Lower lobe of right lung (tissue), 2 donors: ENCODE results near the gene ADAMTS12. TPM values are rescaled to one million over a fixed set of nuclear protein-coding genes. Genes with fewer than 3 reads are reported as not detected.

Experiments
- ATAC-seq, 2 donors: fragments of 200-7000 bp; cut with Tn5 transposase; one replicate each; pipeline ENCODE4 v1.9.1; 2020 to 2022; ENCODE audit warnings: mild to moderate bottlenecking in 2 of 2, moderate library complexity in 2 of 2
- DNase-seq: peaks from one replicate; pipeline ENCODE4 v3.0.0-alpha.2; 2020
- H3K27ac ChIP-seq: fragments of 200-600 bp; one replicate; pipeline ENCODE4 v1.8.0; 2022
- H3K27me3 ChIP-seq: fragments of 200-600 bp; one replicate; pipeline ENCODE4 v1.8.0; 2022; ENCODE audit warnings: low read depth
- H3K36me3 ChIP-seq: fragments of 200-600 bp; one replicate; pipeline ENCODE4 v1.8.0; 2022; ENCODE audit warnings: mild to moderate bottlenecking
- H3K4me1 ChIP-seq: fragments of 200-600 bp; one replicate; pipeline ENCODE4 v1.8.0; 2022
- H3K4me3 ChIP-seq: fragments of 200-600 bp; one replicate; pipeline ENCODE4 v1.8.0; 2022; ENCODE audit warnings: mild to moderate bottlenecking
- H3K9me3 ChIP-seq: fragments of 200-600 bp; one replicate; pipeline ENCODE4 v1.8.0; 2022
- CTCF ChIP-seq: fragments of 200-600 bp; IDR thresholded peaks from one replicate; pipeline ENCODE4 v1.8.0; 2022; ENCODE audit warnings: antibody characterized with exemption, mild to moderate bottlenecking
- intact Hi-C: fragments of 100-400 bp; cut with DNase I; formaldehyde crosslinking; loops from one replicate; pipeline ENCODE4 v1.11.0; 2022
- total RNA-seq: library from RNA; stranded (reverse); fragmentation: NEBNext Ultra II Directional; extraction: Animal tissue kit (Norgen Biotek cat#: 25700); gene quantifications from one replicate; pipeline ENCODE4 v1.2.1, GENCODE V29; 2021
- donor health status: DM: no; HTN: yes; CAD: no; lungs with severe emphysema.

ADAMTS12 gene
- total RNA-seq, 1 donor from 2014 or later: 7.6 TPM

DNA sequence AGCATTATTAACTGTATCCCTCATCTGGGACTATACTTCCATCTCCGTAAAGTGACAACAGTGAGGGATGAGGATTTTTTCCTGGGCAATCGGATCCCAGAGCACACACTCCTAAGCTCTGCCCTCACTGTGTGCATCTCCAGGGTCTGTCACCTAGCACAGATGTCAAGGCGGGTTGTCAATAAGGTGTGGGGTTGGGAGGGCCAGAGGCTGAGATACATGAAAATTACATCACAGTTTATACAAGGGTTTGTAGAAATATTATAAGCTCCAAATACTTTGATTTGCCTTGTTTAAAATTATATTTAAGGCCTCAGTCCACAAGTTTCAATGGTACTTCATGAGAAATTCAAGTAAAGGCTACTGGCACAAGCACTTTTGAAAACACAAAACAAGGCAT lies 4.5 kb downstream of the ADAMTS12 start:
- Histone ChIP-seq H3K27me3 (peaks cover 21% of the 10 kb centered on the region), H3K4me3 (no peak overlapping the region), H3K27ac (no peak overlapping the region), H3K36me3 (no peaks in the 10 kb centered on the region), H3K4me1 (no peaks in the 10 kb centered on the region), H3K9me3 (no peaks in the 10 kb centered on the region)
- ATAC-seq (no peak), DNase-seq (no peak)
- no peak for TF ChIP-seq CTCF
- intact Hi-C loops: no loop called here

GRCh38 chr5:33886283-33886682 lies 5.5 kb downstream of the ADAMTS12 start:
- Histone ChIP-seq H3K36me3 (no peaks in the 10 kb centered on the region), H3K9me3 (no peaks in the 10 kb centered on the region), H3K27me3 (peaks cover 14% of the 10 kb centered on the region), H3K4me1 (no peaks in the 10 kb centered on the region), H3K27ac (no peak overlapping the region), H3K4me3 (no peak overlapping the region)
- no peak for TF ChIP-seq CTCF
- intact Hi-C loops: no loop called here
- ATAC-seq (no peak), DNase-seq (no peak)

- Histone ChIP-seq H3K36me3 (no peaks in the 10 kb centered on the region), H3K27me3 (peaks cover 14% of the 10 kb centered on the region), H3K9me3 (no peaks in the 10 kb centered on the region), H3K4me1 (no peaks in the 10 kb centered on the region), H3K27ac (no peak overlapping the region), H3K4me3 (no peak overlapping the region)
- intact Hi-C loops: no loop called here
- DNase-seq (no peak), ATAC-seq (no peak)
- no peak for TF ChIP-seq CTCF
Measured at GRCh38 chr5:33885679-33886078, 6.1 kb downstream of the ADAMTS12 start.

DNA sequence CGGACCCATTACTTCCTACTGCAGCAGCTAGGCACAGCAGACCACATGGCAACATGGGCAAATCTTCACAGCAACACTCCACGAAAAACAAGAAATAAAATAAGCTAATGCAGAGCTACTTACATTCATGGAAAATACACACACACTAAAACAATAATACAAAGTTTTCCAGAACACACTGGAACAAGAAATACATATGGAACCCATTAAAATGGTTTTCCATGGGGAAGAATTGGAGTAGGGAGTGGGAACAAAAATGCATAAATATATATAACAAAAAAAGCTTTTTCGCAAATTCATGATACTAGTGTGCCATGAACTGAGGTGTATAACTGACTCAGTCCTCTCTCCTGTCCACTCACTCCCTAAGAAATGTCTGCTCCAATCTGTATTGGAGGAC lies 8.3 kb downstream of the ADAMTS12 start:
- Histone ChIP-seq H3K36me3 (no peaks in the 10 kb centered on the region), H3K4me1 (no peaks in the 10 kb centered on the region), H3K27ac (no peak overlapping the region), H3K9me3 (no peaks in the 10 kb centered on the region), H3K27me3 (no peaks in the 10 kb centered on the region), H3K4me3 (no peak overlapping the region)
- intact Hi-C loops: no loop called here
- DNase-seq (no peak), ATAC-seq (no peak)
- no peak for TF ChIP-seq CTCF

DNA sequence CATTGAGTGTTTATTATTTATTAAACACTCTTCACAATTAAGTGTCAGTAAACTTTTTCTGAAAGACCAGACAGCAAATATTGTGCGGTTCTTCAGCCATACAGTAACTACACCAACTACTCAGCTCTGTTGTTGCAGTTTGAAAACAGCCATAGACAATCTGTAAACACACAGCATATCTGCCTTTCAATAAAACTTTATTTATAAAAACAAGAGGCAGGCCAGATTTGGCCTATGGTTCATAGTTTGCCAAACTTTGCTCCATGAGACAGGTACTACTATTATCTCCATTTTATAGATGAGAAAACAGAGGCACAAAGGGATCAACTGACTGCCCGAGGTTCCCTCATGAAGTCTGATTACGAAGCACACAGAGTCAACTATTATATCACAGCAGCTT lies 11.5 kb downstream of the ADAMTS12 start:
- Histone ChIP-seq H3K4me1 (no peaks in the 10 kb centered on the region), H3K27ac (no peak overlapping the region), H3K9me3 (no peaks in the 10 kb centered on the region), H3K4me3 (no peak overlapping the region), H3K36me3 (no peaks in the 10 kb centered on the region), H3K27me3 (no peaks in the 10 kb centered on the region)
- ATAC-seq (no peak), DNase-seq (no peak)
- intact Hi-C loops: no loop called here
- TF ChIP-seq CTCF: no peak

DNA sequence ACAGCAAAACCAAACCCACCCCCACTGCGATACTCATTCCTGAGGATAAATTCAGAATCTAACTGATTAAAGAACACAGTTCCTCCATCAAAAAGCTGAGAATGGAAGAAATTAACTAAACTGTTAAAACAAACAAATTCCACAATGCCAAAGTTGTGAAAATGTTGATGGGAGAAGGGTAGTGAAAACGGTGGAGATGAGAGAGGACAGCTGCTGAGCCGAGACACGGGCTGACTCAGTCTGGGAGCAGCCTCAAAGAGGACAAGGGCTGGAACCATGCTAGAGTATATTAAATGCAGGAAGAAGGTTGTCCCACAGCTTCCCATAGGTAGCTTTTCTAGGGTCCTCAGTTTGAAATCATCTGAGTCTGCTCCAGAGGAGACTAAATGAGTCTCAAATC lies 14.3 kb downstream of the ADAMTS12 start:
- ATAC-seq (peak in 1 of 2 donors; percentile 34), DNase-seq (no peak)
- H3K36me3 ChIP-seq: no peaks in the 10 kb centered on the region
- no peaks in the 10 kb centered on the region for H3K27me3 ChIP-seq
- H3K4me1 ChIP-seq: no peaks in the 10 kb centered on the region
- intact Hi-C loops: no loop called here
- no peaks in the 10 kb centered on the region for H3K9me3 ChIP-seq
- H3K4me3 ChIP-seq: no peak overlapping the region
- H3K27ac ChIP-seq: no peak overlapping the region
- TF ChIP-seq CTCF: no peak
